ENCODE results near the gene GCLM. TPM values are rescaled to one million over a fixed set of nuclear protein-coding genes. Genes with fewer than 3 reads are reported as not detected.

The GCLM gene
- total and polyA plus RNA-seq, 8 donors = 9.0 to 35.0 (median 10.9) TPM

DNA sequence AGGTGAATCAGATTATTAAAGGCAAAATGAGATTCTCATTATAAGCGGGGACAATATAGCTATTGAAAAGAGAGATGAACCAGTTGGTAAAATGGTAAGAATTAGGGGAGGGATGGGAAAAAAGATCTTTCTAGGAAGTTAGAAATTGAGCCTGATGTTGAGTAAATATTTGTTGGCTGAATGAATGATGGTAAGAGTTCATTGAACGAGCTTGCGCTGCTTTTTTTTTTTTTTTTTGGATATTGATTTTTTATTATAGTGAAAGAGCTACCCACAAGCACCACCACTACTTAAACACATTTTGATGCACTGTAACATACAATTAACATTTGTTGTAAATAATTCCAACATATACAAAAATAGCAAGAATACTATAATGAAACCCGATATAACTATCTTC is 1.1 kb upstream of the GCLM start:
- H3K27me3 ChIP-seq = no peaks in the 10 kb centered on the region
- H3K4me3 ChIP-seq = no peak overlapping the region
- H3K27ac ChIP-seq = peak overlapping the region in 1 of 2 donors; percentile 94
- H3K4me1 ChIP-seq = peaks cover 4 to 32% of the 10 kb centered on the region in 2 donors
- TF ChIP-seq, protein P1, sequence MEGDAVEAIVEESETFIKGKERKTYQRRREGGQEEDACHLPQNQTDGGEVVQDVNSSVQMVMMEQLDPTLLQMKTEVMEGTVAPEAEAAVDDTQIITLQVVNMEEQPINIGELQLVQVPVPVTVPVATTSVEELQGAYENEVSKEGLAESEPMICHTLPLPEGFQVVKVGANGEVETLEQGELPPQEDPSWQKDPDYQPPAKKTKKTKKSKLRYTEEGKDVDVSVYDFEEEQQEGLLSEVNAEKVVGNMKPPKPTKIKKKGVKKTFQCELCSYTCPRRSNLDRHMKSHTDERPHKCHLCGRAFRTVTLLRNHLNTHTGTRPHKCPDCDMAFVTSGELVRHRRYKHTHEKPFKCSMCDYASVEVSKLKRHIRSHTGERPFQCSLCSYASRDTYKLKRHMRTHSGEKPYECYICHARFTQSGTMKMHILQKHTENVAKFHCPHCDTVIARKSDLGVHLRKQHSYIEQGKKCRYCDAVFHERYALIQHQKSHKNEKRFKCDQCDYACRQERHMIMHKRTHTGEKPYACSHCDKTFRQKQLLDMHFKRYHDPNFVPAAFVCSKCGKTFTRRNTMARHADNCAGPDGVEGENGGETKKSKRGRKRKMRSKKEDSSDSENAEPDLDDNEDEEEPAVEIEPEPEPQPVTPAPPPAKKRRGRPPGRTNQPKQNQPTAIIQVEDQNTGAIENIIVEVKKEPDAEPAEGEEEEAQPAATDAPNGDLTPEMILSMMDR (IDR thresholded peaks at IDR 0.05) = no peak
- no peaks in the 10 kb centered on the region for H3K36me3 ChIP-seq
- no peak for DNase-seq
- intact Hi-C loops (cut with DNase I) = no loop called here
- ATAC-seq = no peak
- peaks cover 0 to 4% of the 10 kb centered on the region in 2 donors for H3K9me3 ChIP-seq

DNA sequence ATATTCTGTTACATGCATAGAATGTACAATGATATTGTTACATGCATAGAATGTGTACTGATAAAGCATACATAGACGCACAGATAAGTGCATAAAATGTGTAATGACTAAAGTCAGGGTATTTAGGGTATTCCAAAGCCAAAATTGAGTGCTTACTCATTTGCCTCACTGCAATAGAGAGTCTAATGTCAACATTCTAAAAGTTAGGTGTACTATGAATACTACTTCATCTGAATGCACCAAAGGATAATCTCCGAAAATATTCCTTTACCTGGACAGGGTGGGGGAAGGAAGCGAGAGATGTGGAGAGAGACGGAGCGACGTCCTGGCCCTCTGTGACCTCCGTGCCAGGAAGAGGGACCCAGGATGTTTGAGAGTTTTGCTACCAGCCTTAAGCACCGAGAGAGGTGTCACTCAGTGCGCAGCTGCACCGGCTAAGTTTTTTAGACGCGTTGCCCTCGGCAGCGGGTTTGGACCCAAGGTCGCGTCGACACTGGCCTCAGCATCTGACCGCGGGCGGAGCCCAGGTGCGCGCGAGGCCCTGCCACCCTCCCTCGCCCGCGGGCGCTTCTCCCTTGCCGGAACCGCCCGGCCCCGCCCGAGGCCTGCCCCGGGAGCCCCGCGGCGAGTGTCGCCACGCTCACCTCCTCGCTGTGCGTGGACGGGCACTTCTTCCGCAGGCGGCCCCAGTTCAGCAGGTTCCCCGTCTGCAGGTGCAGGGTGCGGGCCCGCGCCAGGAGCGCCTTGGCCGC is 660 bp downstream of the GCLM start:
- Histone ChIP-seq H3K27me3 (no peaks in the 10 kb centered on the region), H3K4me1 (peaks cover 4 to 49% of the 10 kb centered on the region in 2 donors), H3K27ac (peak overlapping the region; percentile 82 to 94), H3K9me3 (peaks cover 0 to 4% of the 10 kb centered on the region in 2 donors), H3K4me3 (peak overlapping the region; percentile 69 to 87), H3K36me3 (no peaks in the 10 kb centered on the region)
- DNase-seq (peak in 3 of 4 donors; percentile 14 to 94 (median 58)), ATAC-seq (peak; percentile 60)
- intact Hi-C loops (cut with DNase I) = no loop called here
- TF ChIP-seq, protein P1 (IDR thresholded peaks at IDR 0.05) = no peak

DNA sequence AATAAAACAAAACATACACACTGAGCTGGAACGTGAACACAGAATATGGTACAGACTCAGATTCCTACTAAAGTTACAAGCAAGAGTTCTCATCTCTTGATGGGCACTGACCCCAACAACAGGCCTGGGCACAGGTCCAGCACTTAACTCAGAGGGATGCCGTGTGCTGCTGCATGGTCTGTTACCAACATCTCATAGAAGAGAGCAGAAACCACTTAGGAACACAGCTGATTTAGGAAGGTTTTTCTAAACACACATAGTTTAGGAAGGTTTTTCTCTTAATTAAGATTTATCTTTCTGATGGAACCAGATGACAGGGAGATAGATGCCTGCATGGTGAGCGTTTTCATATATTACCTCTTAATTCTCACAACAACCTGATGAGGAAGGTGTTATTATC is 1.5 kb downstream of the GCLM start:
- no peaks in the 10 kb centered on the region for H3K36me3 ChIP-seq
- peak overlapping the region in 1 of 2 donors; percentile 87 for H3K4me3 ChIP-seq
- DNase-seq = no peak
- TF ChIP-seq, protein P1 (IDR thresholded peaks at IDR 0.05) = no peak
- H3K4me1 ChIP-seq = peaks cover 4 to 51% of the 10 kb centered on the region in 2 donors
- H3K27me3 ChIP-seq = no peaks in the 10 kb centered on the region
- peaks cover 0 to 4% of the 10 kb centered on the region in 2 donors for H3K9me3 ChIP-seq
- no peak overlapping the region for H3K27ac ChIP-seq
- no peak for ATAC-seq
- intact Hi-C loops (cut with DNase I) = no loop called here

DNA sequence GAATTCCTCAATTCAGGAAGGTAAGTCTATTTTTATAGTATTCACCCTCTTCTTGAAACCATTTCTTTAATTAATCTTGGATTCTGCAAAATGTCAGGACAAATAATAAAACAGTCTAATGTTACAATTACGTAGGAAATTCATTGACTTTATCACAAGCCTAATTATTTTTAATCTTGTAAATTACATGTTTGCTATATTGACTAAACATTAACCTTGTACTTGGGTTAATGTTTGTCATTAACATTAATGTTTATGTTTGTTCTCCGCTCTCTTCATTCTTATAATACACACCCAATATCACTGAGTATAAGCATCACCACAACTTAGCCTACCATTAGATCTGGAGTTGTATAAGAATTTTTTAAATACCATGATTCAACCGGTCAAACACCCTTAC is 2.8 kb downstream of the GCLM start:
- no peak overlapping the region for H3K4me3 ChIP-seq
- ATAC-seq (no peak), DNase-seq (no peak)
- no peaks in the 10 kb centered on the region for H3K27me3 ChIP-seq
- peaks cover 0 to 4% of the 10 kb centered on the region in 2 donors for H3K9me3 ChIP-seq
- H3K27ac ChIP-seq = no peak overlapping the region
- peaks cover 4 to 51% of the 10 kb centered on the region in 2 donors for H3K4me1 ChIP-seq
- intact Hi-C loops (cut with DNase I) = no loop called here
- TF ChIP-seq, protein P1 (IDR thresholded peaks at IDR 0.05) = no peak
- no peaks in the 10 kb centered on the region for H3K36me3 ChIP-seq

DNA sequence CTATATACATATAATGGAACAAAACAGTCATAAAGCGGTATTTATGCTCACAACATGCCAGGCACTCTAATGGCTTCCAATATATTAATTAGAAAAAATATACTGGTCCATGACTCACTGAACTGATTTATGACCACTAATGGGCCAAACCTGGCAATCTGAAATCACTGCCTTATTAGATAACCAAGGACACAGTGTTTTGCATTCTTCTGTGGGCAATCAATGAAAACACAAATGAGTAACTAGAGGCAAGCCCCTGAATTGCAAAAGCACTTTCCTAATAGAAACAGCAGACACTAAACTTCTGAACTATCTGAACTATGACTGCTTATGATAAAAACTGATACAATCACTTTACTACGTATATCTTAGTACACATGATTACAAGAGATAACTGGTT is 3.5 kb downstream of the GCLM start:
- Histone ChIP-seq H3K4me1 (peaks cover 4 to 51% of the 10 kb centered on the region in 2 donors), H3K27me3 (no peaks in the 10 kb centered on the region), H3K27ac (no peak overlapping the region), H3K4me3 (no peak overlapping the region), H3K9me3 (no peaks in the 10 kb centered on the region), H3K36me3 (peaks cover 0 to 6% of the 10 kb centered on the region in 2 donors)
- intact Hi-C loops (cut with DNase I) = no loop called here
- TF ChIP-seq, protein P1 (IDR thresholded peaks at IDR 0.05) = no peak
- ATAC-seq = no peak
- DNase-seq = no peak

Measured in left lung (tissue), 10 donors.